Left renal cortex interstitium (tissue), 4 donors: Measurements from ENCODE around the gene CXCL1. TPM values are rescaled to one million over a fixed set of nuclear protein-coding genes. Genes with fewer than 3 reads are reported as not detected.
"Not testable (repeated sequence)": the region's sequence is repeated elsewhere in the genome, so short reads cannot be mapped to it uniquely, and the experiment has no call there.

Source experiments
- DNase-seq, 4 donors: peaks; one replicate each; pipeline ENCODE4 v3.0.0-alpha.2; 2013; ENCODE audit warnings: low read depth in 4 of 4, low spot score in 2 of 4, missing footprints in 1 of 4
- polyA plus RNA-seq, 4 donors: library from polyadenylated mRNA; unstranded; fragments of 120-200 nt; gene quantifications; one replicate each; pipeline ENCODE4 v1.2.1, GENCODE V29; 2013; ENCODE audit not compliant: insufficient read length in 4 of 4

CXCL1 gene
- polyA plus RNA-seq, 4 donors, result 0.25 to 0.65 (median 0.36) TPM

DNA sequence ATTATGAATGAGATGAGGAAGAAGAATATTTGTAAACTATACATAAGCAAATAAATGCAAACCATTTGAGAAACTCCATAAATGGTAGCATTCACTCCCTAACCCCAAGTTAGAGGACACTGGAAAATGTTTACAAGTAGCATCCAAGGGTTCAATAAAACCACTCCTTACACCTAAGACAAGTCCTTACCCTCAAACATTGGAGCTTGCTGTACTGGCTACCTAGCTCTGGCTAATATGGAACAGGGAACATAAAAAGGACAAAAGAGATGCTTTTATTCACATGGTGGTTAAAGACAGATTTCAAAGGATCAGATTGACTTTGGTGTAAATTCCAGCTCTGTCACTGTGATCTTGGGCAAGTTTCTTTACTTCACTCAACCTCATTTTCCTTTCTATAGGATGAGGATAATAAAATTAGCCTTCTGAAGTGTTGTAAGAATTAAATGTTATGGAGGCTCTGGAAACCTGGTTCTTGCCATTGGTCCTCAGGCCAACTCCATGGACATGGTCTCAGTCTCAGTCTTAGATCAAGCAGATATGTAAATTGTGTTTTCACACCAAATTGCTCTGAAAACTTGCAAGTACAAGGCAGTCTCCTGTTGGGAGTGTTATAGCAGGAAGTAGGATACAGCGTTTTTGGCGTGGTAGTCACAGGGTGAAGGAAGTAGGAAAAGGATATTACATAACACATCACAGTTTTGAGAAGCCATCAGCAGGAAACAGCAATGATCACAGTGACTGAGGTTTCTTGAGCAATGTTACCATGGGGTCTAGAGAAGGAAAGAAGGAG lies 3.3 kb downstream of the CXCL1 start:
- no peak for DNase-seq

DNA sequence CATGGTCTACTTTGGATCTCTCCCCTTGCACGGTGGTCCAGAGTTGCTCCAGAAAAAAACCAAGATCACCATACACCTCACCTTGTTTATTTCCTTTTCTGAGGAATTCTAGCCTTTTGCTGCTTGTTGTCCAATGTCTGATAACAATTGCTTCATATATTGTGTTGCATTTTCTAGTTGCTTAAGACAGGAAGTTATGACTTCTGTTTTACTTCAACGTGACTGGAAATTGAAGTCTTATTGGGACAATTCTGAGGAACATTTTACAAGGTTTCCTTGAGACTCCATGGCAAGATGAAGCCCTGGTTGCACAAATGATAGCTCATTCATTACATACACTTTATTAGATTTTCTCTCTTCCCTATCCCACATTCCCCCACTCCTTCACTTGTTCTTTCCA lies 5.2 kb downstream of the CXCL1 start:
- DNase-seq, result no peak

DNA sequence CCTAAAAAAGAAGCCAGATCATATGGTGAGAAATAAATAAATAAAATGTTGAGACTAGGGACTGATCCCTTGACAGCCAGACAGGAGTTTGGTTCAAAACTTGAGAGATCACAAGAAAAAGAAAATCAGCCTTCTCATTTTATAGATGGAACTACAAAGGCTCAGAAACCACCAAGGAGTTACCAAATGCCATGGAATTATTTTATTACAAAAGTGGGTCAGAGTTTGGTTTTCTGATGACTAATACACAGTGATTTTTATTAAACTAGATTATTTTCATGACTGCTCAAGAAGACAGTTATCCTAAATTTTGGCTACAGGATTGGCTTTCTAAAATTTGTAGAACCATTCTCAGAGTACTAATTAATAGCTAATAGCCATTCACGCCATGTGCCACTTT lies 6.2 kb downstream of the CXCL1 start:
- DNase-seq, result no peak

DNA sequence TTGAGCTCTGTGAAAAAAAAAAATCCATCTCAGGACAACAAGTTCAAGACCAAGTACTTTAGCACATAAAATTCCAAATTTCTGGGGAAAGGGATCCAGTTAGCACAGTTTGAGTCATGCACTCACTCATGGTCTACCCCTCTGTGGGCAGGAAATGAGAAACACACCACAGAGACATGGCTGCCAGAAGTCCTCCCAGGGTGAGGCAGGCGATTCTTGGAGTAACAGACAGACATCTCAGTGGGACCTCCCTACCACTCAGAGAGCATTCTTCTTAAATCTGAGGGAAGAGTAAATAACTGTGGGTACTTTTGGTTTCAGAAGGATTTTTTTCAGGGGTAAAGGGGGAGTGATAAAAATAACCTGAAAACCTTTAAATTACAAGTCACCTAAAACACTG lies 14.1 kb downstream of the CXCL1 start:
- DNase-seq, result no peak

DNA sequence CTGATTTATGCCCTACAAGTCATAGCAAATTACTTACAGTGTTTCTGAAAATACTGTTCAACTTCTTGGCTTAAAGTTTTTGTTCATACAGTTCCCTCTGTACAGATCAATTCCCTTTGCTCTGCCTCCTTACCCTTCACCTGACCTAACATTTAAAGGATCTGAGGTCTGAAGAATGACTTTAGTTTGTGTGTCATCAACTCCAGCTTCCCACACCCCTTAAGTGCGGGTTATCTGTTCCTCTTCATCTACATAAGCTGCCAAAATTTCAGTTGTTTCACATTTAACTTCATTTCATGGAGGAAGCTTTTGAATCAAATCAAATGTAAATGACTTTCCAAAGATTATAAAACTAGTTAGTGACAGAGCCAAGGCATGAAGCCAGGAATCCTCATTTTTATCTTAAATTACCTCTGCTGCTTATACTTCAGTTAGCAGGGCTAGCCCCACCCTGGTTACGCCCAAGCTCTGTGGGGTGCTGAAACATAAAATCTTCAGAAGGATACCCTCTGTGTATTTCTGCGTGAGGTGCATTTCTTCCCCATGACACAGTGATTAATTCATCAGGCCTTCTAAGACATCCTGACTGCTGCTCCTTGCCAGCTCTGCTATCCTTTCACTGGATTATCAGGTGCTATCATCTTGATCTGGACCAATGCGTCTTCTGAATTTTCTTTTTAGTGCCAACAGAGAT lies 16.5 kb downstream of the CXCL1 start:
- DNase-seq, result no peak

DNA sequence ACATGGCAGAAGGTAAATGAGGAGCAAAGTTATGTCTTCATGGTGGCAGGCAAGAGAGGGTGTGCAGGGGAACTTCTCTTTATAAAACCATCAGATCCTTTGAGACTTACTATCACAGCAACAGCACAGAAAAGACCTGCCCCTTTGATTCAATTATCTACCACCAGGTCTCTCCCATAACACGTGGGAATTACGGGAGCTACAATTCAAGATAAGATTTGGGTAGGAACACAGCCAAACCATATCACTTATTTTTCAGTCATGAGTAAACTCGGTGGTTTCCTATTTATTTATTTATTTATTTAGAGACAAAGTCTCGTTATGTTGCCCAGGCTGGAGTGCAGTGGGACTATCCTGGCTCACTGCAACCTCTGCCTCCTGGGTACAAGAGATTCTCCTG lies 22.1 kb downstream of the CXCL1 start:
- no peak for DNase-seq

DNA sequence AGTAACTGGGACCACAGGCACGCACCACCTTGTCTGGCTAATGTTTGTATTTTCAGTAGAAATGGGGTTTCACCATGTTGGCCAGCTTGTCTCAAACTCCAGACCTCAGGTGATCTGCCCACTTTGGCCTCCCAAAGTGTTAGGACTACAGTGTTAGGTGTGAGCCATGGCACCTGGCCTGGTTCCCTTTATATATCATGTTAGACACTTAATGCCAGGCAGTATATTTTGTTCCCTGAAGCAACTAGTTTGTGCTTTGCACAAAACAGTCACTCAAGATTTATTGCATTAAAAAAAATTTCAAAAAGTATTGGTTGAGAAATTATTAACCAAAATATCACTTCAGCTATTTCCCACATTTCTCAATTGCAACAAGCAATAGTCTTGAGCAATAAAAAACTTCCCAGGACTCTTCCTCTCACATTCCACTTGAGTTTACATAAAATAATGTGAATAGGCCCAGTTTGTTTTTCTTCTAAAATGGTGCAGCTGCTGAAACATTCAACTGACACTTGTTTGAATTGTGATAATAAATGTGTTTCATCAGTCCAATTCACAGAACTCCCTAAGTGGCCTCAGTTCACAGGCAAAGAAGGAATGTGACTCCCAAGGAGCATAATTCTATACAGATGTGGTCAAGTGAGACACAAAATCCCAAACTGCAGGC lies 22.7 kb downstream of the CXCL1 start:
- no peak for DNase-seq

DNA sequence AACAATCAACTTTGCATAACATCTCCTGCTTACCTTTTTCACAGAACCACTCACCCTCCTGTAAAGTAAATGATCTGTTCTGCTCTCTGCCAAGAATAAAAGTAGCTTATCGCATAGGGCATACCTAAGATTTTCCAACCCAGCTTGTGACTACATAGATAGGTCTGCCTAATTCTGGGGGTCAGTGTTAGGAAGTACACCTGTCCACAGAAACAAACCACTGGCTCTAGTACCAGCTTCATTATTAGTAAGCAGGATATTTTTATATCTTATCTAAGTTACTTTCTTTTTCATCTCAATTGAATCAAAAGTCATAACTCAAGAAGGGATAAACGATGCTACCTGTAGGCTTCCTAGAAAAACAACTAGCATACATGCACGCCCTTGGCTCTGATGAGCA lies 23.8 kb downstream of the CXCL1 start:
- no peak for DNase-seq

DNA sequence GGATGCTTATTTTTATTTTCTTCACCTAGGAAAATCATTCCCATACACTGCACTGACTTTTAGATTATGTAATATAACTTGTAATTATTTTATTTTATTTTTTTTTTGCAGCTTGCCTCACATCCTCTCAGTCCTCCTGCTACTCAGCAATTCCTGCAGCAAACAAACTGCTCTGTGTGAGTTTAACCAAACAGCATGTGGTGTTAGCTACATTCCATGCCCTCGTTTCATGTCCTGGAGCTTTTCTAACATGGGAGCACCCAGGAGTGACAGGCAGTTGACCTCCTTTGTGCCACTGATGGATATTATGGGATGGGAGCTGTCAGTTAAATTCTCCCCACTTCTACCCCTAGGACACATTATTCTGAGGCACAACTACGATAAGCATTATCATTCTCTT lies 24.8 kb downstream of the CXCL1 start:
- no peak for DNase-seq

DNA sequence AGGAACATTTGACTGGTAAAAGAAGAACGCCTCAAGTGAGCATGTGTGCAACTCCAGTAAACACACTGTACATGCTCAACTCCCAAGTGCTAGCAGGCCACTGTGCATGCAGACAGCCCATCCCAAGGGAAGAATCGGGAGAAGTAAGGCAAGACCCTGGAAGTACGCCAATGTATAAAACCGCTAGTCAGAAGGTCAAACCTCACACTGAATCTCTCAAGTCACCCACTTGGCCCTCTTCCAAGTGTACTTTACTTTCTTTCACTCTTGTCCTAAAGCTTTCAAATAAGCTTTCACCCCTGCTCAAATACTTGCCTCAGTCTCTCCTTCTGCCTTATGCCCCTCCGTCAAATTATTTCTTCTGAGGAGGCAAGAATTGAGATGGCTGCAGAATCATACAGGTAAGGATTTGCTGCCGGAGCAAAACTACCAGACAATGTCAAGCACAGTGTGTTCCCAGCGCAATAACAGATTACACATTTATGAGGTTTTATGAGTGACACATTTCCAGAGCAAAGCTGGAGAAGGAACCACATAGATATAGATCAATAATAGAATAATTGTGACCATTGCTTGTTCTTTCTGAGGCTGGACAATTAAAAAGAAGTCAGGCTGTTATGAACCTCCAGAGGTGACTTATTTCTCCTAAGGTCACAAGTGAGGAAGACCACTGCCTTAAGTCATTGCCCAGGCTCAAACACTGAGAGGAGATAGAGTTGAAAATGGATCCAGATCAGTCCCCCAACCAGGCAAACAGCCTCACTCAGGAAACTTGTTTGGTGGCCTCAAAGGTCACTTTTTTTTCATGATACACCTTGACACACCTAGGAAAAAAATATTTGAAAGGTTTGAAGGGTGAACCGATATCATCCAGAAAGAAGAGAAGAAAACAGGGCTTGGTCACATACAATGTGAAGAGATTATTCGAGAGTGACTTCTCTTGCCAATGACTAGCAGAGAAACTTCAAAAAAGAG lies 26.3 kb downstream of the CXCL1 start:
- DNase-seq, result no peak

DNA sequence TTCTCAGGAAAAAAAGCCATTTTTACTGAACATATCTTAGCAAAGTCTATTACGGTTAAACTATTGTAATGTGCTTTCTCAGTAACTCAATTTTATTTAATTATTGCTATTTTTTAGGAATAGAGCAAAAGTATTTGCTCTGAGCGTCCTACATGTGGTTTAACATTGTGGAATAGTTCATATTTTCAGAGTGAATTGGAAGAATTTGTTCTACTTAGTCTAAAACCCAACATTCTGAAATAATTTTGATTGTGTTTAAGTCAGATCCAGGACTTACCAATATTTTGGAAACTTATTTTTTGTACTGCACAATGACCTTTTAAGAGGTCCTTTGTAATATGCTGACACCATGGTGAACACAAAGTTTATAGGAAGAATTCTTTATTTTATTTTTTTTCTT lies 27.2 kb downstream of the CXCL1 start:
- no peak for DNase-seq

DNA sequence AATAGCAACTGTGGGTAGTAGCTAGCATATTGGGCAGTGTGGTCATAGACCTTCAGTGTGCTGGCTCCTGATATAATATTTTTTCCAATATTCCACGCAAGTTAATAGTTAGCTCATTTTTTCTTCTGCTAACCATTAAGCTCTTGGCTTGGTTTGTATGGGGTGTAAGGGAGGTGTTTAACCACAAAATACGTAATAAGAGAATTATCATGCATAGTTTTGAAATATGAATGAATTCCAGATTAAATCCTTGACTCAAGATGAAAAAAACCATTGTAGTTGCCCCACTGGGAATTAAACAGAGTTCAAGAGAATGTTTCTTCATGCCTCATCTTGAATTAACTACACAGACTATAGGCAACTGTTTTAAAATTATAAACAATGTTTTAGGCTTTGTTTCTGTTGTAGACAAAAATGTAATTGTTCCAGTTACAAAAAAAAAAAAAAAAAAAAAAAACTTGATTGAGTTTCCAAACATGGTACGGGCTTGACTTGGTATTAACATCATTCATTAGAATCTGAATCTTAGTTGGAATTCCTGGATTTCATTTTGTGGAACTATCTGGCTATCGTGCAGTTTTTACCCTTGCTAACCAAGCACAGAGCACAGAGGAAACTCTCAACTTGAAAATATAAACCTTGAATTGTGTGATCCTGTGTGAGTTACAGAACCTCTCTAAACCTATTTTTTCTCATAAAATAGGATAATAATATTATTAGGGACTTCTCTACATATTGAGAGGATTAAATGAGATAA lies 28.4 kb downstream of the CXCL1 start:
- DNase-seq, result no peak

DNA sequence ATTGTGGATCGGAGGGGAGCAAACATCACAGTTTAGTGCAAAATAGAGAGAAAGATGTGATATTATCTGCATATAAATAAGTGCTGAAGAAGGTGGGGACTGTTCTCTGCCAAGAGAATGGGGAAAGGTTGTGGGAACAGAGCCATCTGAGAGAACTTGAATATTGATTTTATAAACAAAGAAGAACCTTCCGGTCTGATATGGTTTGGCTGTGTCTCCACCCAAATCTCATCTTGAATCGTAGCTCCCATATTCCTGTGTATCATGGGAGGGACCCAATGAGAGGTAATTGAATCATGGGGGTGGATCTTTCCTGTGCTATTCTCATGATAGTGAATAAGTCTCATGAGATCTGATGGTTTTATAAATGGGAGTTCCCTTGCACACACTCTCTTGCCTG lies 30.1 kb downstream of the CXCL1 start:
- DNase-seq, result not testable (repeated sequence)

DNA sequence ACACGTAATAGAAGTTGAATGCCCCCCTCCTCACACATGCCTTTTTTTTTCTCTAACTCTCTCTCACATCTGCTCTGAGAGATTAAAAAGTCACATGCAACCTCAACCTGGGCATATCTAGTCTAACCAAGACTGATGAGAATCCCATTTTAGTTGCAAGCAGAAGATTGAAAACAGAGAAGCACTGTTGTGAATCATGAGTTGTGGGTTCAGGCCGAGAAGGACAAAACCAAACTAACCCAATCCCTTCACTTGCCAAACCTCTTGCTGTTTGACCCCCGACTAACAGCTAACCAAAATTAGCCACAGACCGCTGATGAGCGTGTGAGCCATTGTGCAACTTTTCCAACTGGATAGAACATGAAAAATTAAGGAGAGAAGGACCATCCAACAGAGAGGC lies 31.8 kb downstream of the CXCL1 start:
- DNase-seq, result no peak

DNA sequence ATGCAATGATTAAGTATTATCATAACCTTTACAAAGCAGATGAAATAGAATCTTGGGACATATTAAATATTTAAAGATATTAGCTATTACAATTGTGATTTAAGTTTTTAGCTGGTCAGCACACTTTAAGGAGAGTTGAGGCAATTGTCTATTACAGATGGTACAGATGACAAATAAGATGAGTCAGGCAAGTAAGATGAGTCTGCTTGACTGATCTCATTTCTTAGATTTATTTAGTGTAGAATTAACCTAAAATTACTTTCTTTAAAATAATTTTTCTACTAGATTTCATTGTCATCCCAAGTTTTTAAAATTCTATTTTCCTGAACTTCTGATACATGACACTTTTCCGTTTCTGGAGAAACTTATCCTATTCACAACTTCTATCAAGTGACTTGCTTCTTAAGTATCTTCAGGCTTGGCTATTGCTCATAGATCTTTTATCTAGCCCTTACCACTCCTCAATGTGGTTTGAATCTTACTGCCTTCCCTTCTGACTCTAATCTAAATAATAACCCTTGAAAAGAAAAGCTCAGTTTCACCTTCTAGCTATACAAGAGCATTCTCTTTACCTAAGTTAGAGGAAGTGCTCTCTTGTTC lies 32.9 kb downstream of the CXCL1 start:
- DNase-seq, result no peak

DNA sequence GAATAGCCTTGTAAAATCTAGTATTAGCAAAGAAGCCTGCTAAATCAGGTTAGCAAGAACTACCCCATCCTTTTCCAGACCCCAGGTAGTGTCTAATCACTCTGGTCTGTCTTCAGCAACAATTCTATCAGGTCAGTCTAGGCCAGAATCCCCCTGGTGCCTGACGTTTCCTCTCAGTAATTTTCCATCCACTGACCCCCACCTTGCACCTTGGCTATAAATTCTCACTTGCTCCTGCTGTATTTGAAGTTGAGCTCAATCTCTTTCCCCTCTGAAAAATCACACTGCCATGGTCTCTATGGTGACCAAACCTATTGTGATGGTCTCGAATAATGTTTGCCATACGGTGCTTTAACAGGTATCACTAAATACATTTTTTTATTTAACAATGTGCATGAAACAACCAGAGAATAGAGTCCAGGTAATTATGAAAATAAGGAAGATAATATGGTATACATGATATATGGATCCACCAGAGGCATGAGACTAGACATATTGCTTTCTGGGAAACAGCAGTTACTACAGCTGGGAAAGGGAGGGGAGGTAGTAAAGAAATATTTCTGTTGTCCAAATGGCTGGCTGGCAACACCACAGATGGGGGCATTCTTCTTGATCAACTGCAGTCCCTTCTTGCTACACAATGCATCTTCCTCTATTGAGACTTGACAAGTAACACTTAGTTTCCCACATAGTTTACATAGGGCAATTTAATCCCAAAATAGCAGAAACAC lies 33.8 kb downstream of the CXCL1 start:
- DNase-seq, result no peak

DNA sequence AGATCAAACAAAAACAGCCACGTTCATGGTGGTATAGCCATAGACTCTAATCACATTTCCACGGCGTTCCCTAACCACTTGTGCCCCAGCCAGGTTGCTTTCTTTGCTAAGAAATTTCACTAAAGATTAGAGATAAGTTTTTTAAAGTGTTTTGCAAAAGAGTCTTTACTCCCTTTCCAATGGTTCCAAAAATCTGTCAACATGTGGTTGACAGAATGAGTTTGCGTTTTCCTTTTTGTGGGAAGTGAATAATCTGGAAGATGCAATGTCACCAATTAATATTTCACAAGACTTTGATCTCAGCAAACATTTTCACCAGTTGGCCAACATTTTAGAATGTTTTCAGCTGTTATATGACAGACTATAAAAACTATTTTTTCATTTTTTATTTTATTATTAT lies 35.3 kb downstream of the CXCL1 start:
- DNase-seq, result no peak

DNA sequence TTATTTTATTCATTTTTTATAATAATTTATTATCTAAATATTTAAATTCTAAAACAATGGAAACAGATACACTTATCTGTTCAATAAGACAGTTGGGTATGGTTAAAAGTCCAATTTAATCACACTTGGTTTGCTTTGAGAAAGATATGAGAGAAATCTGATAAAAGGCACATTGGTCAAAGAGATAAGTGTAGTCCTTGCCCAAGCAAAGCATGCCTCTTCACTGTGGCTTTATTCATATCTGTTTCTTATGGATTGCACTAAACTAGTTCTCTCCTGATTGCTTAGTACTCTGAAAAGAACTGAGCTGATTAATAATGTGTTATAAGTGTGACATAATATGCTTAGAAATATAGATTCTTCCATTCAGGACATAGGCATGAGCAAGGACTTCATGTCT lies 39.8 kb downstream of the CXCL1 start:
- DNase-seq, result no peak

DNA sequence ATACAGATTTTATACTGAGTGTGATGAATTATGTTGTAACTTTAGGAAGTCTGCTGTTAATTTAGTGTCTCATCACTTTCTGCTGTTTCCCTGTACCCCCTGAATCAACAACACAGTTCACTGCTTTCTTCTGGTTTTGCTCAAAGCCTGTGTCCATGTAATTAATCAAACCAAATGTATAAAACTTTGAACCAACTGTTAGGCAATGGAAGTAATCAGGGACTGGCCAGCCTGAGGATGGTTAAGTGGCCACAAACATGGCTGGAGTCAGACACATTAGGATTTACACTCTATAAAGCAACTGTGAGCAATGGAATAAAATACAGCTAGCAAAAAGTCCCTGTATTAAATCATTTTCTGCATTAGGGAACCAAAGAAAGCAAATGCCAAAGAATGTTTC lies 42.6 kb downstream of the CXCL1 start:
- DNase-seq, result no peak
